Stomach (tissue), 4 donors: Measurements from ENCODE around the gene FZR1.

Source experiments
- CTCF ChIP-seq, 7 experiments: fragments of 450-650 bp in 4 of 7; fragments of 200-600 bp in 3 of 7; sonication (generic) in 3 of 7; IDR thresholded peaks; one replicate each; pipeline ENCODE4 v1.5.1; 2016 to 2019; ENCODE audit warnings: antibody characterized with exemption in 7 of 7, control low read depth in 2 of 7, mild to moderate bottlenecking in 1 of 7
- EP300 ChIP-seq: sonication (generic); formaldehyde crosslinking; IDR thresholded peaks from one replicate; pipeline ENCODE4 v1.6.1; 2017; ENCODE audit warnings: antibody characterized with exemption

- no peak for TF ChIP-seq CTCF (IDR thresholded peaks at IDR 0.05)
- TF ChIP-seq EP300: no peak
These were observed 71.7 kb downstream of the FZR1 start for GRCh38 chr19:3577723-3578344.
